Stimulated activated effector memory CD8-positive, alpha-beta T cell treated with anti-CD3 and anti-CD28 coated beads, Interleukin-12 subunit alpha, Interleukin-12 subunit beta, amount 100 ng/mL, for 72 hours (primary cell): Measurements from ENCODE around the gene ZNF556.
"Not testable (repeated sequence)": the region's sequence is repeated elsewhere in the genome, so short reads cannot be mapped to it uniquely, and the experiment has no call there.

ENCODE experiments used
- ATAC-seq: fragments of 150-1000 bp; cut with Tn5 transposase; 2 replicates; pipeline ENCODE4 v1.10.0; 2021
- DNase-seq, 2 donors: peaks; one replicate each; pipeline ENCODE4 v3.0.0; 2021 to 2022; ENCODE audit warnings: low spot score in 2 of 2
- H3K27ac Mint-ChIP-seq: one replicate; pipeline ENCODE4 v1.8.0; 2022; ENCODE audit warnings: mild to moderate bottlenecking, mixed read lengths
- H3K36me3 Mint-ChIP-seq: one replicate; pipeline ENCODE4 v1.8.0; 2022; ENCODE audit warnings: mild to moderate bottlenecking, mixed read lengths
- H3K4me1 Mint-ChIP-seq: one replicate; pipeline ENCODE4 v1.8.0; 2022; ENCODE audit warnings: mixed read lengths
- H3K4me3 Mint-ChIP-seq: one replicate; pipeline ENCODE4 v1.8.0; 2022; ENCODE audit warnings: mild to moderate bottlenecking, mixed read lengths
- H3K9me3 Mint-ChIP-seq: one replicate; pipeline ENCODE4 v1.8.0; 2022; ENCODE audit warnings: mixed read lengths

ZNF556 gene

DNA sequence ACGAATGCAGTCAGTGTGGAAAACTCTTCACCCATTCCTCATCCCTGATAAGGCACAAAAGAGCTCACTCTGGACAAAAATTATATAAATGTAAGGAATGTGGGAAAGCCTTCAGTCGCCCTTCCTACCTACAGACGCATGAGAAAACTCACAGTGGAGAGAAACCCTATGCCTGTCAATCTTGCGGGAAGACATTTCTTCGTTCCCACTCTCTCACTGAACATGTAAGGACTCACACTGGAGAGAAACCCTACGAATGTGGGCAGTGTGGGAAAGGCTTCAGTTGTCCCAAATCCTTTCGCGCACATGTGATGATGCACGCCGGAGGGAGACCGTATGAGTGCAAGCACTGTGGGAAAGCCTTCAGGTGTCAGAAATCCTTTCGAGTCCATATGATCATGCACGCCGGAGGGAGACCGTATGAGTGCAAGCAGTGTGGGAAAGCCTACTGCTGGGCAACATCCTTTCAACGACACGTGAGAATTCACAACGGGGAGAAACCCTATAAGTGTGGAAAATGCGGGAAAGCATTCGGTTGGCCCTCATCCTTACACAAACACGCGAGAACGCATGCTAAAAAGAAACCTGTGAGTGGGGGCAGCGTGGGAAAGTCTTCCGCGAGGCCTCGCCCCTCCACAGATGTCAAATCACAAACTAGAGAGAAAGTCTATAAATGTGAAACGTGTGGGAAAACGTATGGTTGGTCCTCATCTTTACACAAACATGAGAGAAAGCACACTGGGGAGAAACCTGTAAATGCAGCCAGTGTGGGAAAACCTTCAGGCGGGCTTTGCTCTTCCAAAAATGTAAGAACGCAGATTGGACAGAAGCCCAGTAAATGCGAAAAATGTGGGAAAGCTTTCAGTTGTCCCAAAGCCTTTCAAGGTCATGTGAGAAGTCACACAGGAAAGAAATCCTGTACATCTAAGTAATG is 10.5 kb downstream of the ZNF556 start:
- no peaks in the 10 kb centered on the region for H3K9me3 Mint-ChIP-seq
- no peaks in the 10 kb centered on the region for H3K36me3 Mint-ChIP-seq
- no peaks in the 10 kb centered on the region for H3K4me1 Mint-ChIP-seq
- H3K27ac Mint-ChIP-seq: no peak overlapping the region
- DNase-seq (no peak), ATAC-seq (no peak)
- H3K4me3 Mint-ChIP-seq: no peak overlapping the region

DNA sequence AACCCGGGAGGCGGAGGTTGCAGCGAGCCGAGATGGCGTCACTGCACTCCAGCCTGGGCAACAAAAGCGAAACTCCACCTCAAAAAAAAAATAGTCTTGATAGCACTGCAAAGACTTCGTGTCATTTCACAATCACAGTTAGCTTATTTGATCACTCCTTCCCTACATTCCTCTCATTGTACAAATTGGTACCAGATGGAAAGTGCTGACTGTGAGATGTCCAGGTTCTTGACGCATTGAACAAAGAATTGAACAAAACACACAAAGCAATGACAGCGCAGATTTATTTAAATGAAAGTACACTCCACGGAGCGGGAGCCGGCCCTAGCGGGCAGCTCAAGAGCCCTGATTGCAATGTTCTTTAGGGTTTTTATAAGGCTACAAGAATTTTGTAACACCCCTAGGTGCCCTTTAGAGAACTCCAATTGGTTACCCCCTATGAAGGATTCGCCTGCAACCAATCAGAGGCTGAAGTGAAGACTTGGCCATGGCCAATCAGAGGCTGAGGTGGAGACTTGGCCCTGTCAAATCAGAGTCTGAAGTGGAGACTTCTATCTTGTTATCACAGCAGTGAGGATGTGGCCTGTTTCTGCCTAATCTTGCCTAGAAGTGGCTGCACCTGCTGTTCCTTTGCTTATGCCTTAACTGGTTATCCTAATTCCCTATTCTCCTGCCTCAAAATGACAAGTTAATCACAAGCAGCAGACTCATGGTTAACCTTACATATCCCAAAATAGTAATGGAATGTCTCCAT is 16.7 kb downstream of the ZNF556 start:
- DNase-seq (no peak), ATAC-seq (no peak)
- no peak overlapping the region for H3K4me3 Mint-ChIP-seq
- H3K27ac Mint-ChIP-seq: no peak overlapping the region
- H3K9me3 Mint-ChIP-seq: no peaks in the 10 kb centered on the region
- H3K4me1 Mint-ChIP-seq: no peaks in the 10 kb centered on the region
- no peaks in the 10 kb centered on the region for H3K36me3 Mint-ChIP-seq

DNA sequence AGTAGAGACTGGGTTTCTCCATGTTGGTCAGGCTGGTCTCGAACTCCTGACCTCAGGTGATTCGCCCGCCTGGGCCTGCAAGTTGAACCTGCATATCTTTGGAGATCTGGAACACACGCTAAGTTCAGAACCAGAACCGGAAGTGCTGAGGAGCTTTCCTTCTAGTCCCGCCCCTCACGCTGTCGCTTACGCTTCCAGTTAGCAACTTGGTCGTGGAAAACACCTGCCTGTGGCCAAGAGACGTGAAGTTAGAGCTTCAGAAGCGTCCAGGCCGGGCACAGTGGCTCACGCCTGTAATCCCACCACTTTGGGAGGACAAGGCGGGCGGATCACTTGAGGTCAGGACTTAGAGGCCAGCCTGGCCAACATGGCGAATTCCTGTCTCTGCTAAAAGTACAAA is 18.6 kb downstream of the ZNF556 start:
- DNase-seq (no peak), ATAC-seq (no peak)
- H3K9me3 Mint-ChIP-seq: no peaks in the 10 kb centered on the region
- no peak overlapping the region for H3K4me3 Mint-ChIP-seq
- H3K4me1 Mint-ChIP-seq: no peaks in the 10 kb centered on the region
- no peak overlapping the region for H3K27ac Mint-ChIP-seq
- H3K36me3 Mint-ChIP-seq: no peaks in the 10 kb centered on the region

DNA sequence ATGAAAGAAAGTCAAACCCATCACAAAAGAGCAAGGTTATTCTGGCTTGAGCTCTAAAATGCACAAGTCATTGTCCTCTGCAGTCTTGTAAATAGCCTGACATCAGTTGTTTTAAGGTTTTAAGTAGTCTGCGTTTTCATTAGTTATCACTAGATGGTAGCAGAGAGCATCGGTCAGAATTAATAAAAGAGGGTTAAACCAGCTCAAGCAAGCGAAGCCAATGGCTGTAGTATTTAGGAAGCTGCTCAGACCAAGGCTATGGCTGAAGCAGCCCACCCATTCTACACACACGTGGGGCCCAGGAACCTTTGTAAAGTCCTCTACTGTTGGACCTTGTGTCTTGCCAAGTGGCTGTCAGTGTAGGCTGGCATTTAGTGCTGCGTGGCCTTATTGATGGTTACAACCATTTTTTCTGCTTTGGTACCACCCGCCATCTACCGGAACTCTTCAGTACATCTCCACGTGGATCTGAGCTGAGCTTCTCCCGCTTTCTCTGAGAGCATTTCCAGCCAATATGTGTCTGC is 20.3 kb downstream of the ZNF556 start:
- H3K9me3 Mint-ChIP-seq: no peaks in the 10 kb centered on the region
- H3K36me3 Mint-ChIP-seq: no peaks in the 10 kb centered on the region
- H3K4me1 Mint-ChIP-seq: no peaks in the 10 kb centered on the region
- ATAC-seq (peak; percentile 32), DNase-seq (peak in 1 of 2 donors; percentile 56)
- no peak overlapping the region for H3K4me3 Mint-ChIP-seq
- no peak overlapping the region for H3K27ac Mint-ChIP-seq

DNA sequence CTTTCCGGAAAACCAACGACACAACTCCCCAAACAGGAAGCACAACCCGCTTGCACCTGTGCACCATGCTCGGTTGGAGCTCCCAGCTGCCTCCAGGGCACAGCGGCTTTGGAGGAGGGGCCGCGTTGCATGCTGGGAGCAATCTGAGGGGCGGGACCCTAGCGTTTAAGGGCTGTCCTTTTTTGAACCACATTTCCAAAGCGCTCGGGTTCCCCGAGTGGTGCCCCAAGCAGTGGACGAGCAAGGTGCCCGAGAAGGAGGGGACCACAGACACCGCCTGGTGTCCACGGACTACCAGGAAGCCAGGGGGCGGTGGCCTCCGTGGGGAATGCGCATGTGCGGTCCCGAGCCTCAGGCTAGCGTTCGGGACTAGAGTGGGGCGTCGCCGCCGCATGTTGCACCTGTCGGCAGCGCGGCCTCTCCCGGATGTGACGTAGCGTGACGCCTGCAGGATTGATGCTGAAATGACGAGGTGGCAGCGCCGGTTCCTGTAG is 21.6 kb downstream of the ZNF556 start:
- H3K27ac Mint-ChIP-seq: no peak overlapping the region
- peak; percentile 12 to 64 for DNase-seq
- no peaks in the 10 kb centered on the region for H3K36me3 Mint-ChIP-seq
- ATAC-seq: peak; percentile 69
- no peaks in the 10 kb centered on the region for H3K9me3 Mint-ChIP-seq
- H3K4me1 Mint-ChIP-seq: no peaks in the 10 kb centered on the region
- peak overlapping the region; percentile 38 for H3K4me3 Mint-ChIP-seq

DNA sequence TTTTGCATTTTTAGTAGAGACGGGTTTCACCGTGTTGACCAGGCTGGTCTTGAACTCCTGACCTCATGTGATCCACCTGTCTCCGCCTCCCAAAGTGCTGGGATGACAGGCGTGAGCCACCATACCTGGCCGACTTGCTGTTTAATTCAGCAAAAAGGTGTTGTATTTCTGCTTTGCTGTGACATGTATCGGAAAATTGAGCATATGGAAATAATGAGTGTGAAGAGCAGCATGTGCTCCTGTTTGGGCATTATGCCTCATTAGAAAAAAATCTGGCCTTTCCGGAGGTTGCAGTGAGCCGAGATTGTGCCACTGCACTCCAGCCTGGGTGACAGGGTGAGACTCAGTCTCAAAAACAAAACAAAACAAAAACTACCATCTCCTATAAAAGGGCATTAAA is 23.4 kb downstream of the ZNF556 start:
- not testable (repeated sequence) for H3K9me3 Mint-ChIP-seq, DNase-seq, H3K36me3 Mint-ChIP-seq, H3K27ac Mint-ChIP-seq, H3K4me3 Mint-ChIP-seq, ATAC-seq, H3K4me1 Mint-ChIP-seq

DNA sequence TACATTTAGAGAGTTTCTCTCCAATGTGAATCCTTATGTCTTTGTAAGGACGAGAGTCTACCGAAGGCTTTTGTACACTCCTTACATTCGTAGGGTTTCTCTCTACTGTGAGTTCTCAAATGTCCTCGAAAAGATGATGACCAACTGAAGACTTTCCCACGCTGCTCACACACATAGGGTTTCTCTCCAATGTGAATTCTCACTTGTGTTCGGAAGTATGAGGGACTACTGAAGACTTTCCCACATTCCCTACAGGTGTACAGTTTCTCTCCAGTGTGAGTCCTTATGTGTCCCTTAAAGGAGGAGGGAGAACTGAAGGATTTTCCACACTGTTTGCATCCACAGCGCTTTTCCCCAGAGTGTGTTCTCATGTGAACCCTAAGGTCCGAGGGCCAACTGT is 29.6 kb downstream of the ZNF556 start:
- no peak for ATAC-seq
- Mint-ChIP-seq H3K4me1 (peaks cover 10% of the 10 kb centered on the region), H3K36me3 (peaks cover 6% of the 10 kb centered on the region), H3K9me3 (peaks cover 3% of the 10 kb centered on the region), H3K4me3 (no peak overlapping the region), H3K27ac (no peak overlapping the region)
- DNase-seq: no peak

DNA sequence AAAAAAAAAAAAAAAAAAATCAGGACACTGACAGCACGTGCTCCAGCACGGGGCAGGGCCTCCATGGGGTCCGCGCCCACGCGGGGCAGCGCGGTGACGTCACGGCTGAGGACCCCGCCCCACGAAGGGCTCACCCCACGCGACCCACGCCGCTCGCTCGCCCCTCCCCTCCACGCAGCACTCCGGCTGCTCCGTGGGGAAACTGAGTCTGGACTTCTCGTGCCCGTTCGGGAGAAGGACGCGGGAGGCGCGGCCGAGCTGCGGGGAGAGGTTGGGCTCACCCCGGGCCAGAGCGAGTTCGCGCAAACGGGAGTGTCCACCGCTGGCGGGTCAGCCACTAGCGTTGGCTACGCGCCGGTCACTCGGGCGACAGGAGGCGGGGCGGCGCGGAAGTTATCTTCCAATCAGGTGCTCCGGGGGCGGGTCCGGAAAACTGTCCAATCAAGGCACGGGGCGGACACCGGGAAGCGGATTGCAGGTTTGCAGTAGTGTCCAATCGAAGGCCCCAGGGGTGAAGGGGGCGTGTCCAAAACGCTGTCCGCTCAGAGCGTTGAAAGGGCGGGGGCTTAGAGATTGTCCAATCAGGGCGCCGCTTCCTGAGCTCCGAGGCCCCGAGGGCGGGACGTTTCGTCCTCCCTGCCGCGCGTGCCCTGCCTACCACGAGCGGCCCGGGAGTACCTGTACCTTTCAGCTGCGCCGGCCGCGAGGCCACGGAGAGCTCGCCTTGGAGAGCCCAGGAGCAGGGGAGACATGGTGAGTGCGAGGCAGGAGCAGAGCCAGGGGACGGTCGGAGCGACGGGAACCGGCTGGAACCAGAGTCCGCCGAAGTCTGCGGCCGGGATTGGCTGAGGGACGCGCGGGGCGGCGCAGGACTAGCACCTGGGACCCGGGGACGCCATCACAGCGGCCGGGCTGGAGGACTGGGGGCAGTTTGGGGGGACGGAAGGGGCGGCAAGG is 33.4 kb downstream of the ZNF556 start, which contains the start of gene ZNF57:
ZNF57 (plus strand) TSS at position 633 of the 957 bp plus-strand sequence; CDS start at position 751, 118 bp downstream.
- peak; percentile 98 for ATAC-seq
- Mint-ChIP-seq H3K36me3 (peaks cover 6% of the 10 kb centered on the region), H3K4me1 (peaks cover 21% of the 10 kb centered on the region), H3K4me3 (peak within 1 kb of the TSS; percentile 97), H3K27ac (peak within 1 kb of the TSS; percentile 92), H3K9me3 (peaks cover 3% of the 10 kb centered on the region)
- DNase-seq: peak; percentile 85 to 97

DNA sequence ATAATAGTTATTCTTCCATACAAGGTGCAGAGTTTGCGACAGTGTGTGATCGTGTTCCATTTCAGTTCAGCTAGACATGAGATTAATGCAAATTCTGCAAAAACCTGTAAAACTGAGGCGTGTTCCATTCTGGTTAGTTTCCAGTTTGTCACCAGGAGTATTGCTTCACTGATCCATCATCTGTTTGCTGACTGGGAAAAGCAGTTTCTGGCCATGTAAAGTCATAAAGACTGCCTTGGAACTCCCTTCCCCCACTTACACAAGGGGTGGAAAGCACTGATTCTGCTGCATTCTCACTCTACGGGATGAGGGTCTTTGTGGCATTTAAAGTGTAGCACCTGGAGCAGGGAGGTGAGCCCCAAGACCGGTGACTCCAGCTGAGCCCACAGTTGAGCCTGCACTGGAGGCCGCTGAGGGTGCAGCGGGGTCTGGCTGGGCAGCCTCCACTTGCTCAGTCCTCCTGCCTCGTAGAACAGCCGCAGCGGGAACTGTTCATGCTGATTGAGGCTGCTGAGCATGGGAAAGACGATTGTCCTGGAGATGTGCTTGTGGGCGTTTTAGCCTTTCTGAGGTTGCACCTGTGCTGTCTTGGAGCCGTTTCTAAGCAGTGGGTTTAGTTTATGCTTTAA is 35.6 kb downstream of the ZNF556 start:
- Mint-ChIP-seq H3K4me3 (peak overlapping the region; percentile 97), H3K27ac (no peak overlapping the region), H3K4me1 (peaks cover 26% of the 10 kb centered on the region), H3K9me3 (no peaks in the 10 kb centered on the region), H3K36me3 (peaks cover 6% of the 10 kb centered on the region)
- no peak for DNase-seq
- no peak for ATAC-seq

DNA sequence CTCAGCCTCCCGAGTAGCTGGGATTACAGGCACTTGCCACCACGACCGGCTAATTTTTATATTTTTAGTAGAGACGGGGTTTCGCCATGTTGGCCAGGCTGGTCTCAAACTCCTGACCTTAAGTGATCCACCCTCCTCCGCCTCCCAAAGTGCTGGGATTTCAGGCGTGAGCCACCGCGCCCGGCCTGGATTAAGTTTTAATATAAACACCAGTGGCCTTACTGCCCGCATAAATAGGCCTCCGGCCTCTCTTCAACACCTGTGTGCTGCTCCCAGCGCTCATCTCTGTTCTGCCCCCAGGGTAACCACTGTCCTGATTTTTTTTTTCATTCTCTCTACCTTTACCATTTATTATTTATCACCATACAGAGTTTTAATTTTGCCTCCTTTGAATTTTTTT is 36.2 kb downstream of the ZNF556 start:
- not testable (repeated sequence) for H3K9me3 Mint-ChIP-seq, H3K4me3 Mint-ChIP-seq
- H3K4me1 Mint-ChIP-seq: peaks cover 26% of the 10 kb centered on the region

DNA sequence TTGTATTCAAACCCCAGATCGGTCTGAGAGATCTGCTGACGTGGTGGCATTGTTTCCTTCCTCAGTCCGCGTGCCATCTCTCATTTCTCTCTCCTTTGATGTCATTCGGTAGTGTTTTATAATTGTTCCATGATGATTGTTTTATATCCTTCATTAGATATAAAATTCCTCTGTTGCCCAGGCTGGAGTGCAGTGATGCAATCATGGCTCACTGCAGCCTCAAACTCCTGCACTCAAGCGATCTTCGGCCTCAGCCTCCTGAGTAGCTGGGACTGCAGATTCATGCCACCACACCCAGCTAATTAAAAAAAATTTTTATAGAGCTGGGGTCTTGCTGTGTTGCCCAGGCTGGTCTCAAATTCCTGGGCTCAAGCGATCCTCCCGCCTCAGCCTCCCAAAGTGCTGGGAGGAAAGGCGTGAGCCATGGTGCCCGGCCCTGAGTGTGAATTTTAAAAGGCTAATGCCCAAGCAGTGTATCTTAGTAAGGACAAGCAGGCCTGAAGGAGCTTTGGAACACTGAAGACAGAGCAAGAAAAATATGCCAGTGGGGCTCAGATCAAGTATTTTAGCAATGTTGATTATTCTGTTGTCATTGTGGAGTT is 38.9 kb downstream of the ZNF556 start:
- Mint-ChIP-seq H3K36me3 (peaks cover 4% of the 10 kb centered on the region), H3K4me1 (peaks cover 33% of the 10 kb centered on the region), H3K9me3 (no peaks in the 10 kb centered on the region), H3K4me3 (no peak overlapping the region), H3K27ac (no peak overlapping the region)
- DNase-seq (no peak), ATAC-seq (no peak)

More for the DNA sequence above, 36.2 kb downstream of the ZNF556 start:
- DNase-seq, H3K27ac Mint-ChIP-seq, ATAC-seq, H3K36me3 Mint-ChIP-seq: not testable (repeated sequence)

DNA sequence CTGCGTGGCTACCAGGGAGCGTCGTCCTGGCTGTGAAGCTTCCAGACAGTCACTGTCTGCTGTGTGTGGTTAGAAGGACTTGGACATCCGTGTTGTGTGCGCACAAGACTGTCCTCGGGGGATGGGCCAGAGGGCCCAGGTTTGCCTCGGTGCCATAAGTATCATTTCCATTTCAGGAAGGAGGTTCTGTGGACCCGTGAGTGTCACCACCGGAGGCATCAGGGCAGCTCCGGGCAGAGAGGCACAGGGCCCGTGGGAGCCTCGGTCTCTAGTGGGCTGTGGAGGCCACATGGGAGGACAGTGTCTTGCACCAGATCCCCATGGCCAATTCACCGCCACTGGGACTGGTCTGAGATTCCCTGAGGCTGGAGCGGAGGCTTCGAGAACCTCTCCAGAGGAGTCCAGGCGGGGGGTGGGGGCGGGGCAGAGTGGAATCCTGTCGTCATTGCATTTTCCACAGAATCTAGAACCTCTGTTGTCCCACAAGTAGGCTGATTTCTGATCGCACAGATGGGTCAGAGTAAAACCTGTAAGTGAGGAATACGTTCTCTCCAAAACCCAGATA is 39.6 kb downstream of the ZNF556 start:
- no peak for ATAC-seq
- no peak for DNase-seq
- H3K4me1 Mint-ChIP-seq: peaks cover 32% of the 10 kb centered on the region
- no peak overlapping the region for H3K4me3 Mint-ChIP-seq
- no peak overlapping the region for H3K27ac Mint-ChIP-seq
- no peaks in the 10 kb centered on the region for H3K9me3 Mint-ChIP-seq
- H3K36me3 Mint-ChIP-seq: peaks cover 4% of the 10 kb centered on the region

DNA sequence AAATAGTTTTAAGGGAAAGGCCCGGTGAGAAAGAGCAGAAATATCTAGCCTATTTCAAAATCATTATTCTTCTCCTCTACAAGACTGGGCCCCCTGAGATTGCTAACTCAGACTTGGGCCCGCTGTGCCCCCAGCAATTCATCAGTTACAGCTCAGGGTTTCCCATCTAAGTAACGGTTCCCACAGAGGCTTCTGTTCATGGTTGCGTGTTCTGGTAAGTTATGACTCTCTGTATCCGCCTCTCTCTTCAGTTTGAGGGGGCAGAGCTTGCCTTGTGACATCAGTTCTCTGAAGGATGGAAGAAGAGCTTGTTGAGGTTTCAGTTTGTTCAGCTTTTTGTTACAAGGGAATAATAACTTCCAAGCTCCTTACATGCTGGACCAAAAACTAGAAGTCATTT is 45.2 kb downstream of the ZNF556 start:
- peaks cover 28% of the 10 kb centered on the region for H3K36me3 Mint-ChIP-seq
- H3K4me3 Mint-ChIP-seq: peak overlapping the region; percentile 52
- H3K4me1 Mint-ChIP-seq: peaks cover 34% of the 10 kb centered on the region
- peak overlapping the region; percentile 83 for H3K27ac Mint-ChIP-seq
- peak; percentile 97 for ATAC-seq
- no peak for DNase-seq
- H3K9me3 Mint-ChIP-seq: peaks cover 6% of the 10 kb centered on the region
